ENCODE results near the gene EMSY.
A peak's percentile ranks its signal among the peaks of the same experiment; 100 is the strongest.

EMSY gene

GRCh38 chr11:76550781-76551180, 106.0 kb downstream of the EMSY start:
- Histone ChIP-seq H3K9me3 (ENCODE audit: control insufficient read depth in 5 of 5, low read length in 5 of 5) (no peaks in the 10 kb centered on the region), H3K36me3 (ENCODE audit: control insufficient read depth in 5 of 5, insufficient read depth in 5 of 5, low read length in 5 of 5) (peaks cover 8 to 21% (median 14%) of the 10 kb centered on the region in 5 donors), H3K9ac (ENCODE audit: low read length in 5 of 5) (no peak overlapping the region), H3K27ac (ENCODE audit: low read depth, low read length) (no peak overlapping the region), H3K4me1 (ENCODE audit: control insufficient read depth in 5 of 5, insufficient read depth in 5 of 5, low read length in 5 of 5) (no peaks in the 10 kb centered on the region), H3K4me3 (ENCODE audit: low read depth in 1 of 5, low read length in 5 of 5) (no peak overlapping the region), H3K27me3 (ENCODE audit: control insufficient read depth in 5 of 5, insufficient read depth in 4 of 5, low read length in 5 of 5) (no peaks in the 10 kb centered on the region)

- peaks cover 4 to 16% (median 9%) of the 10 kb centered on the region in 5 donors for H3K36me3 ChIP-seq (ENCODE audit: control insufficient read depth in 5 of 5, insufficient read depth in 5 of 5, low read length in 5 of 5)
- no peaks in the 10 kb centered on the region for H3K4me1 ChIP-seq (ENCODE audit: control insufficient read depth in 5 of 5, insufficient read depth in 5 of 5, low read length in 5 of 5)
- no peak overlapping the region for H3K4me3 ChIP-seq (ENCODE audit: low read depth in 1 of 5, low read length in 5 of 5)
- no peak overlapping the region for H3K9ac ChIP-seq (ENCODE audit: low read length in 5 of 5)
- no peaks in the 10 kb centered on the region for H3K27me3 ChIP-seq (ENCODE audit: control insufficient read depth in 5 of 5, insufficient read depth in 4 of 5, low read length in 5 of 5)
- no peaks in the 10 kb centered on the region for H3K9me3 ChIP-seq (ENCODE audit: control insufficient read depth in 5 of 5, low read length in 5 of 5)
- no peak overlapping the region for H3K27ac ChIP-seq (ENCODE audit: low read depth, low read length)
Measured at GRCh38 chr11:76551400-76551799, 106.6 kb downstream of the EMSY start.

GRCh38 chr11:76552987-76553386, 108.2 kb downstream of the EMSY start:
- H3K9ac ChIP-seq (ENCODE audit: low read length in 5 of 5), result no peak overlapping the region
- no peak overlapping the region for H3K4me3 ChIP-seq (ENCODE audit: low read depth in 1 of 5, low read length in 5 of 5)
- H3K4me1 ChIP-seq (ENCODE audit: control insufficient read depth in 5 of 5, insufficient read depth in 5 of 5, low read length in 5 of 5), result no peaks in the 10 kb centered on the region
- no peaks in the 10 kb centered on the region for H3K27me3 ChIP-seq (ENCODE audit: control insufficient read depth in 5 of 5, insufficient read depth in 4 of 5, low read length in 5 of 5)
- H3K9me3 ChIP-seq (ENCODE audit: control insufficient read depth in 5 of 5, low read length in 5 of 5), result no peaks in the 10 kb centered on the region
- no peak overlapping the region for H3K27ac ChIP-seq (ENCODE audit: low read depth, low read length)
- H3K36me3 ChIP-seq (ENCODE audit: control insufficient read depth in 5 of 5, insufficient read depth in 5 of 5, low read length in 5 of 5), result peaks cover 2 to 14% (median 5%) of the 10 kb centered on the region in 5 donors

- no peak overlapping the region for H3K9ac ChIP-seq (ENCODE audit: low read length in 5 of 5)
- H3K4me1 ChIP-seq (ENCODE audit: control insufficient read depth in 5 of 5, insufficient read depth in 5 of 5, low read length in 5 of 5), result no peaks in the 10 kb centered on the region
- no peaks in the 10 kb centered on the region for H3K9me3 ChIP-seq (ENCODE audit: control insufficient read depth in 5 of 5, low read length in 5 of 5)
- no peak overlapping the region for H3K27ac ChIP-seq (ENCODE audit: low read depth, low read length)
- no peaks in the 10 kb centered on the region for H3K27me3 ChIP-seq (ENCODE audit: control insufficient read depth in 5 of 5, insufficient read depth in 4 of 5, low read length in 5 of 5)
- peaks cover 0 to 8% (median 5%) of the 10 kb centered on the region in 5 donors for H3K36me3 ChIP-seq (ENCODE audit: control insufficient read depth in 5 of 5, insufficient read depth in 5 of 5, low read length in 5 of 5)
- no peak overlapping the region for H3K4me3 ChIP-seq (ENCODE audit: low read depth in 1 of 5, low read length in 5 of 5)
Measured at GRCh38 chr11:76553554-76554476, 109.0 kb downstream of the EMSY start.

GRCh38 chr11:76554767-76555166, 109.9 kb downstream of the EMSY start:
- Histone ChIP-seq H3K9ac (ENCODE audit: low read length in 5 of 5) (no peak overlapping the region), H3K27me3 (ENCODE audit: control insufficient read depth in 5 of 5, insufficient read depth in 4 of 5, low read length in 5 of 5) (no peaks in the 10 kb centered on the region), H3K36me3 (ENCODE audit: control insufficient read depth in 5 of 5, insufficient read depth in 5 of 5, low read length in 5 of 5) (peaks cover 0 to 4% (median 3%) of the 10 kb centered on the region in 5 donors), H3K27ac (ENCODE audit: low read depth, low read length) (no peak overlapping the region), H3K4me1 (ENCODE audit: control insufficient read depth in 5 of 5, insufficient read depth in 5 of 5, low read length in 5 of 5) (peaks cover 0 to 6% (median 2%) of the 10 kb centered on the region in 5 donors), H3K9me3 (ENCODE audit: control insufficient read depth in 5 of 5, low read length in 5 of 5) (no peaks in the 10 kb centered on the region), H3K4me3 (ENCODE audit: low read depth in 1 of 5, low read length in 5 of 5) (no peak overlapping the region)

GRCh38 chr11:76557466-76557865, 112.6 kb downstream of the EMSY start:
- no peak overlapping the region for H3K27ac ChIP-seq (ENCODE audit: low read depth, low read length)
- H3K9ac ChIP-seq (ENCODE audit: low read length in 5 of 5), result no peak overlapping the region
- peaks cover 0 to 26% (median 7%) of the 10 kb centered on the region in 5 donors for H3K4me1 ChIP-seq (ENCODE audit: control insufficient read depth in 5 of 5, insufficient read depth in 5 of 5, low read length in 5 of 5)

GRCh38 chr11:76558473-76558872, 113.7 kb downstream of the EMSY start:
- Histone ChIP-seq H3K27ac (ENCODE audit: low read depth, low read length) (no peak overlapping the region), H3K9ac (ENCODE audit: low read length in 5 of 5) (no peak overlapping the region), H3K36me3 (ENCODE audit: control insufficient read depth in 5 of 5, insufficient read depth in 5 of 5, low read length in 5 of 5) (no peaks in the 10 kb centered on the region), H3K4me3 (ENCODE audit: low read depth in 1 of 5, low read length in 5 of 5) (no peak overlapping the region), H3K27me3 (ENCODE audit: control insufficient read depth in 5 of 5, insufficient read depth in 4 of 5, low read length in 5 of 5) (peaks cover 2 to 15% (median 6%) of the 10 kb centered on the region in 5 donors), H3K4me1 (ENCODE audit: control insufficient read depth in 5 of 5, insufficient read depth in 5 of 5, low read length in 5 of 5) (peaks cover 0 to 29% (median 7%) of the 10 kb centered on the region in 5 donors), H3K9me3 (ENCODE audit: control insufficient read depth in 5 of 5, low read length in 5 of 5) (no peaks in the 10 kb centered on the region)

More at GRCh38 chr11:76557466-76557865, 112.6 kb downstream of the EMSY start:
- Histone ChIP-seq H3K36me3 (ENCODE audit: control insufficient read depth in 5 of 5, insufficient read depth in 5 of 5, low read length in 5 of 5) (no peaks in the 10 kb centered on the region), H3K9me3 (ENCODE audit: control insufficient read depth in 5 of 5, low read length in 5 of 5) (no peaks in the 10 kb centered on the region), H3K27me3 (ENCODE audit: control insufficient read depth in 5 of 5, insufficient read depth in 4 of 5, low read length in 5 of 5) (peaks cover 2 to 14% (median 6%) of the 10 kb centered on the region in 5 donors), H3K4me3 (ENCODE audit: low read depth in 1 of 5, low read length in 5 of 5) (no peak overlapping the region)

GRCh38 chr11:76558891-76559290, 114.1 kb downstream of the EMSY start:
- Histone ChIP-seq H3K9ac (ENCODE audit: low read length in 5 of 5) (no peak overlapping the region), H3K36me3 (ENCODE audit: control insufficient read depth in 5 of 5, insufficient read depth in 5 of 5, low read length in 5 of 5) (no peaks in the 10 kb centered on the region), H3K27me3 (ENCODE audit: control insufficient read depth in 5 of 5, insufficient read depth in 4 of 5, low read length in 5 of 5) (peaks cover 2 to 15% (median 6%) of the 10 kb centered on the region in 5 donors), H3K4me1 (ENCODE audit: control insufficient read depth in 5 of 5, insufficient read depth in 5 of 5, low read length in 5 of 5) (peaks cover 0 to 29% (median 7%) of the 10 kb centered on the region in 5 donors), H3K4me3 (ENCODE audit: low read depth in 1 of 5, low read length in 5 of 5) (no peak overlapping the region), H3K27ac (ENCODE audit: low read depth, low read length) (no peak overlapping the region), H3K9me3 (ENCODE audit: control insufficient read depth in 5 of 5, low read length in 5 of 5) (no peaks in the 10 kb centered on the region)

- Histone ChIP-seq H3K4me1 (ENCODE audit: control insufficient read depth in 5 of 5, insufficient read depth in 5 of 5, low read length in 5 of 5) (peaks cover 0 to 29% (median 7%) of the 10 kb centered on the region in 5 donors), H3K27ac (ENCODE audit: low read depth, low read length) (no peak overlapping the region), H3K9me3 (ENCODE audit: control insufficient read depth in 5 of 5, low read length in 5 of 5) (no peaks in the 10 kb centered on the region), H3K36me3 (ENCODE audit: control insufficient read depth in 5 of 5, insufficient read depth in 5 of 5, low read length in 5 of 5) (no peaks in the 10 kb centered on the region), H3K9ac (ENCODE audit: low read length in 5 of 5) (no peak overlapping the region), H3K27me3 (ENCODE audit: control insufficient read depth in 5 of 5, insufficient read depth in 4 of 5, low read length in 5 of 5) (peaks cover 2 to 15% (median 6%) of the 10 kb centered on the region in 5 donors), H3K4me3 (ENCODE audit: low read depth in 1 of 5, low read length in 5 of 5) (no peak overlapping the region)
Measured at GRCh38 chr11:76559346-76559745, 114.5 kb downstream of the EMSY start.

GRCh38 chr11:76560219-76560618, 115.4 kb downstream of the EMSY start:
- no peaks in the 10 kb centered on the region for H3K36me3 ChIP-seq (ENCODE audit: control insufficient read depth in 5 of 5, insufficient read depth in 5 of 5, low read length in 5 of 5)
- peaks cover 0 to 29% (median 7%) of the 10 kb centered on the region in 5 donors for H3K4me1 ChIP-seq (ENCODE audit: control insufficient read depth in 5 of 5, insufficient read depth in 5 of 5, low read length in 5 of 5)
- H3K27ac ChIP-seq (ENCODE audit: low read depth, low read length), result peak overlapping the region; percentile 47
- H3K4me3 ChIP-seq (ENCODE audit: low read depth in 1 of 5, low read length in 5 of 5), result no peak overlapping the region
- no peaks in the 10 kb centered on the region for H3K9me3 ChIP-seq (ENCODE audit: control insufficient read depth in 5 of 5, low read length in 5 of 5)
- no peak overlapping the region for H3K9ac ChIP-seq (ENCODE audit: low read length in 5 of 5)
- peaks cover 2 to 15% (median 6%) of the 10 kb centered on the region in 5 donors for H3K27me3 ChIP-seq (ENCODE audit: control insufficient read depth in 5 of 5, insufficient read depth in 4 of 5, low read length in 5 of 5)

Data from subcutaneous abdominal adipose tissue (tissue), 5 donors.